SK-N-SH treated with all-trans-retinoic acid at 6 μM for 48 hours (cell line): Measurements from ENCODE around the gene FABP3.

Experiments
- ARNTL ChIP-seq: fragments of 450-650 bp; formaldehyde crosslinking; IDR thresholded peaks from 2 replicates; pipeline ENCODE4 v1.5.0; 2020; ENCODE audit warnings: low read depth, mild to moderate bottlenecking, moderate library complexity, borderline replicate concordance
- BACH2 ChIP-seq: fragments of 250-450 bp; sonication (Bioruptor Pico); IDR thresholded peaks from 2 replicates; pipeline ENCODE4 v1.9.0; 2021; ENCODE audit warnings: mild to moderate bottlenecking, borderline replicate concordance
- GLIS3 ChIP-seq: fragments of 250-450 bp; sonication (Bioruptor Pico); IDR thresholded peaks from 2 replicates; pipeline ENCODE4 v1.5.0; 2020; ENCODE audit warnings: mild to moderate bottlenecking, moderate library complexity
- ISL1 ChIP-seq: fragments of 250-450 bp; sonication (Bioruptor Pico); IDR thresholded peaks from 2 replicates; pipeline ENCODE4 v2.1.2; 2022; ENCODE audit warnings: mild to moderate bottlenecking, moderate library complexity
- PPARA ChIP-seq: fragments of 250-450 bp; sonication (Bioruptor Pico); IDR thresholded peaks from 2 replicates; pipeline ENCODE4 v1.5.0; 2020; ENCODE audit warnings: mild to moderate bottlenecking, borderline replicate concordance
- RARB ChIP-seq: fragments of 250-450 bp; sonication (Bioruptor Pico); IDR thresholded peaks from 2 replicates; pipeline ENCODE4 v1.8.0; 2021; ENCODE audit warnings: mild to moderate bottlenecking, moderate library complexity
- TSHZ2 ChIP-seq: fragments of 250-450 bp; sonication (Bioruptor Pico); IDR thresholded peaks from 2 replicates; pipeline ENCODE4 v1.5.0; 2020; ENCODE audit warnings: mild to moderate bottlenecking, moderate library complexity
- ZFP3 ChIP-seq: fragments of 250-450 bp; sonication (Bioruptor Pico); IDR thresholded peaks from 2 replicates; pipeline ENCODE4 v1.5.0; 2020; ENCODE audit warnings: mild to moderate bottlenecking, moderate library complexity
- ZNF565 ChIP-seq: fragments of 450-650 bp; formaldehyde crosslinking; conservative IDR thresholded peaks from 2 replicates; pipeline ENCODE4 v1.5.0; 2020; ENCODE audit warnings: low read depth, mild to moderate bottlenecking, moderate library complexity
- ZNF70 ChIP-seq: fragments of 450-650 bp; formaldehyde crosslinking; IDR thresholded peaks from 2 replicates; pipeline ENCODE4 v1.5.0; 2020; ENCODE audit warnings: mild to moderate bottlenecking, moderate library complexity
- ZNF8 ChIP-seq: fragments of 450-650 bp; formaldehyde crosslinking; IDR thresholded peaks from 2 replicates; pipeline ENCODE4 v1.5.0; 2020; ENCODE audit warnings: mild to moderate bottlenecking, moderate library complexity
- TF ChIP-seq, protein P1 (sequence below): fragments of 250-450 bp; sonication (Bioruptor Pico); IDR thresholded peaks from 2 replicates; pipeline ENCODE4 v1.8.0; 2020; ENCODE audit warnings: mild to moderate bottlenecking, moderate library complexity, borderline replicate concordance
- TF ChIP-seq, protein P2 (sequence below): fragments of 250-450 bp; sonication (Bioruptor Pico); IDR thresholded peaks from 2 replicates; pipeline ENCODE4 v1.5.1; 2020; ENCODE audit warnings: low read depth, mild to moderate bottlenecking, moderate library complexity
- TF ChIP-seq, protein P3 (sequence below): fragments of 250-450 bp; sonication (Bioruptor Pico); IDR thresholded peaks from 2 replicates; pipeline ENCODE4 v1.5.1; 2021; ENCODE audit warnings: mild to moderate bottlenecking, moderate library complexity

DNA sequence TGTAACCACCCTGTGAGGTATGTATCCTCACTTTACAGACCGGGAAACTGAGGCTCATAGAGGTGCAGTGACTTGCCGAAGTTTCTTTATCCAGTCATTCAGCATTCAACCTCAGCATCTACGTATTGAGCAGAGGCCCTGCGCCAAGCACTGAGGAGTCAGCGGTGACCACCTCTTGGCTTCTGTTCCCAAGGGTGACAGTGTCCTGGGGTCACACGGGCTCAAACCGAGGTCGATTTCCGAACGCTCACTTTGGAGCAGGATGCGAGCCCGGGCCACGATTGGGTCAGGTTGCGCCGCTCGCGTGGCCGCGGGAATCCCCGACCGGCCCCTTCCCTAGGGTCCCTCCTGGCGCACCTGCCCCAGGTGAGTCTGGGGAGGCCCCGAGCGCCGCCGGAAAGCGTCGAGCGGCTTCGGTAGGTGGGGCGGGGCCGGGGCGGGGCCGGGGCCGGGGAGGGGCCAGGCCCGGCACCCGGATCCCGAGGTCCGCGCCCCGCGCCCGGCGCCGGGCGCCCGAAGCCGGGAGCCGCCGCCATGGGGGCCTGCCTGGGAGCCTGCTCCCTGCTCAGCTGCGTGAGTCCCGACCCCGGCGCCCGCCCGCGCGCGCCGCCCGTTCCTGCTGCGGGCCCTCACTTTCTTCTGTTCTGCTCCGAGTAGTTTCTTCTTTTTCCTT is 40.0 kb upstream of the FABP3 start, which contains the start of gene SERINC2:
- TF ChIP-seq ARNTL (CRISPR knock-in tag) = no peak
- no peak for TF ChIP-seq TSHZ2 (CRISPR knock-in tag)
- no peak for TF ChIP-seq ZNF565 (CRISPR knock-in tag)
- TF ChIP-seq ZNF8 (CRISPR knock-in tag) = no peak
- TF ChIP-seq, protein P1, sequence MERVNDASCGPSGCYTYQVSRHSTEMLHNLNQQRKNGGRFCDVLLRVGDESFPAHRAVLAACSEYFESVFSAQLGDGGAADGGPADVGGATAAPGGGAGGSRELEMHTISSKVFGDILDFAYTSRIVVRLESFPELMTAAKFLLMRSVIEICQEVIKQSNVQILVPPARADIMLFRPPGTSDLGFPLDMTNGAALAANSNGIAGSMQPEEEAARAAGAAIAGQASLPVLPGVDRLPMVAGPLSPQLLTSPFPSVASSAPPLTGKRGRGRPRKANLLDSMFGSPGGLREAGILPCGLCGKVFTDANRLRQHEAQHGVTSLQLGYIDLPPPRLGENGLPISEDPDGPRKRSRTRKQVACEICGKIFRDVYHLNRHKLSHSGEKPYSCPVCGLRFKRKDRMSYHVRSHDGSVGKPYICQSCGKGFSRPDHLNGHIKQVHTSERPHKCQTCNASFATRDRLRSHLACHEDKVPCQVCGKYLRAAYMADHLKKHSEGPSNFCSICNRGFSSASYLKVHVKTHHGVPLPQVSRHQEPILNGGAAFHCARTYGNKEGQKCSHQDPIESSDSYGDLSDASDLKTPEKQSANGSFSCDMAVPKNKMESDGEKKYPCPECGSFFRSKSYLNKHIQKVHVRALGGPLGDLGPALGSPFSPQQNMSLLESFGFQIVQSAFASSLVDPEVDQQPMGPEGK = no peak
- no peak for TF ChIP-seq ZFP3 (CRISPR knock-in tag)
- TF ChIP-seq, protein P2, sequence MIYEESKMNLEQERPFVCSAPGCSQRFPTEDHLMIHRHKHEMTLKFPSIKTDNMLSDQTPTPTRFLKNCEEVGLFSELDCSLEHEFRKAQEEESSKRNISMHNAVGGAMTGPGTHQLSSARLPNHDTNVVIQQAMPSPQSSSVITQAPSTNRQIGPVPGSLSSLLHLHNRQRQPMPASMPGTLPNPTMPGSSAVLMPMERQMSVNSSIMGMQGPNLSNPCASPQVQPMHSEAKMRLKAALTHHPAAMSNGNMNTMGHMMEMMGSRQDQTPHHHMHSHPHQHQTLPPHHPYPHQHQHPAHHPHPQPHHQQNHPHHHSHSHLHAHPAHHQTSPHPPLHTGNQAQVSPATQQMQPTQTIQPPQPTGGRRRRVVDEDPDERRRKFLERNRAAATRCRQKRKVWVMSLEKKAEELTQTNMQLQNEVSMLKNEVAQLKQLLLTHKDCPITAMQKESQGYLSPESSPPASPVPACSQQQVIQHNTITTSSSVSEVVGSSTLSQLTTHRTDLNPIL (CRISPR knock-in tag) = no peak
- TF ChIP-seq ISL1 (CRISPR knock-in tag) = no peak
- TF ChIP-seq ZNF70 (CRISPR knock-in tag) = no peak
- TF ChIP-seq RARB = no peak
- TF ChIP-seq PPARA (CRISPR knock-in tag) = no peak
- TF ChIP-seq, protein P3, sequence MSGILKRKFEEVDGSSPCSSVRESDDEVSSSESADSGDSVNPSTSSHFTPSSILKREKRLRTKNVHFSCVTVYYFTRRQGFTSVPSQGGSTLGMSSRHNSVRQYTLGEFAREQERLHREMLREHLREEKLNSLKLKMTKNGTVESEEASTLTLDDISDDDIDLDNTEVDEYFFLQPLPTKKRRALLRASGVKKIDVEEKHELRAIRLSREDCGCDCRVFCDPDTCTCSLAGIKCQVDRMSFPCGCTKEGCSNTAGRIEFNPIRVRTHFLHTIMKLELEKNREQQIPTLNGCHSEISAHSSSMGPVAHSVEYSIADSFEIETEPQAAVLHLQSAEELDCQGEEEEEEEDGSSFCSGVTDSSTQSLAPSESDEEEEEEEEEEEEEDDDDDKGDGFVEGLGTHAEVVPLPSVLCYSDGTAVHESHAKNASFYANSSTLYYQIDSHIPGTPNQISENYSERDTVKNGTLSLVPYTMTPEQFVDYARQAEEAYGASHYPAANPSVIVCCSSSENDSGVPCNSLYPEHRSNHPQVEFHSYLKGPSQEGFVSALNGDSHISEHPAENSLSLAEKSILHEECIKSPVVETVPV = no peak
- no peak for TF ChIP-seq BACH2 (CRISPR knock-in tag)
- TF ChIP-seq GLIS3 (CRISPR knock-in tag) = no peak
